C4-2B (cell line): ENCODE data around the gene LIX1.

ENCODE experiments used
- CTCF ChIP-seq: fragments of 450-650 bp; conservative IDR thresholded peaks from 2 replicates; pipeline ENCODE4 v1.5.1; 2017; ENCODE audit warnings: mild to moderate bottlenecking
- ZFX ChIP-seq: fragments of 450-650 bp; IDR thresholded peaks from 2 replicates; pipeline ENCODE4 v1.6.1; 2017

- TF ChIP-seq CTCF (no peak), ZFX (no peak)
Observed at GRCh38 chr5:97141539-97141938, 872 bp downstream of the LIX1 start.
